Activated CD8-positive, alpha-beta memory T cell treated with anti-CD3 and anti-CD28 coated beads, Interleukin-2, amount 50 U/mL, for 24 hours (primary cell): ENCODE results near the gene IL26.
A peak's percentile ranks its signal among the peaks of the same experiment; 100 is the strongest.
"Not testable (repeated sequence)": the region's sequence is repeated elsewhere in the genome, so short reads cannot be mapped to it uniquely, and the experiment has no call there.

Source experiments
- DNase-seq: peaks from one replicate; pipeline ENCODE4 v3.0.0-alpha.2; 2020; ENCODE audit errors: extremely low read depth

The IL26 gene

GRCh38 chr12:68240079-68240478, 14.5 kb upstream of the IL26 start:
- no peak for DNase-seq

DNA sequence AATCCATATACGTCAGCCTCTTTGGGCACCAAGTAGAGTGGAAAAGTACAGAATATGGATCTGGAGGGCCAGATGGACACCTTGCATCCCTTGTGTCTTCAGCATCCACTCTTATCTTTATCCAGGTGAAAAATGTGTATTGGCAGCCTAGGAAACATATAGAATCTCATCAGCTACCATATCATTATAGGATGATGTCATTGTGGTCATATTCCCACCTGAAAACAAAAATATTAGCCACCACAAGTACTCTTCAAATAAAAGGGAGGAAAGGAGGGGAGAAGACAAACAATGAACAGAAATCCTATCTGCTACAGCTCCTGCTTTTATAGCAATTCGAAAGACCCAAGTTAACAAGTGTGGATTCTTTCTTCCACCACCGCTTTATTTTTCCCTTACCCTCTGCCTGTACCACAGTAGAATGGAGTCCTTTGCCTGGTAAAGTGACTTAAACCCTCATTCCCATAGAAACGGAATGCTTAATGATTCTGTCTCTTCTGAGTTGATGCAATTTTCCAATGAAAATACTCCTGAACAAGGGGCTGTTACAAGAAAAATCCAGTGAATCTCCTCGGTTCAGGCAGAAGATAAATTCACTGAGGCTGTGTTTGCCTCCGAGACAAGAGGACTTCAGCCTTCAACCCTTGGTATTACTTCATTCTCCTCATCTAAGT, 13.8 kb upstream of the IL26 start:
- no peak for DNase-seq

- no peak for DNase-seq
Observed at GRCh38 chr12:68237619-68238018, 12.0 kb upstream of the IL26 start.

- DNase-seq = no peak
Observed at GRCh38 chr12:68237078-68237477, 11.5 kb upstream of the IL26 start.

- no peak for DNase-seq
Observed at GRCh38 chr12:68236421-68237059, 10.9 kb upstream of the IL26 start.

GRCh38 chr12:68235576-68235975, 10.0 kb upstream of the IL26 start:
- no peak for DNase-seq

DNA sequence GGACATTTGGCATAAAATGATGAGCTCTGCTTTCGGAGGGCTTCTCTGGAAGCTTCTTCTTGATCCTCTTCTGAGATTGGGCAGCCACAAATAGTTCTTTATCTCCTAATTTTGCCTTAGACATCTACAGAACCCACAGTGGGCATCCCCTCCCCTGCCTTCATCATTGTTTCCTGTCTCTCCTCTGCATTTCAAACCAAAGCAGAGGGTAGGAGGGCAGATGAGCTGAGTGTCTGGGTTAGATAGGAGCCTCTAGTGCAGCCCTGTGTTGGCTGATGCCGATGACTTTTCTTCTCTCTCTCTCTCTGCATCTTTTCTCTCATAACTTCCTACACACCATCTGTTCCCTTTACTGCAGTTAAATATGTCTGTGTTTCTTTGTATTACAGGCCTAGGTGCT, 8.5 kb upstream of the IL26 start:
- DNase-seq = no peak

GRCh38 chr12:68233498-68233897, 7.9 kb upstream of the IL26 start:
- no peak for DNase-seq

GRCh38 chr12:68231691-68232090, 6.1 kb upstream of the IL26 start:
- no peak for DNase-seq

GRCh38 chr12:68231229-68231628, 5.6 kb upstream of the IL26 start:
- no peak for DNase-seq

- no peak for DNase-seq
Observed at GRCh38 chr12:68229956-68230355, 4.3 kb upstream of the IL26 start.

DNA sequence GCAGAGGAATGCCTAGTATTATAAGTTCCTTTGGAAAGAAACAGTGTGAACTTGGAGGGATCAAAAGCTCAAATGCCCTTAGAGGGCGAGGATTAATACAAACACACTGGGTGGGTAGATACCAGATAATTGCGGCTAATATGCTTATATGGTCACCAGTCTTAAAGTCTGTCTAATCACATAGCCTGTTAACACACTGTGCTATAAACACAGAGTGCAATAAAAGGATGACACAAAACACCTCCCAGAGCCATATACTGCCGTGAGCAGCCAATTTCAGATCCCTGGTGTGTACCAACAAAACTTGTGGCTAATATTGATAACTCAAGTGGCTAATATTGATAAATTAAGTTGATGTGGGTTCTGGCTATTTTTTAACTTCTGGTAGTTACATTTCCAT, 1.7 kb upstream of the IL26 start:
- DNase-seq = no peak

DNA sequence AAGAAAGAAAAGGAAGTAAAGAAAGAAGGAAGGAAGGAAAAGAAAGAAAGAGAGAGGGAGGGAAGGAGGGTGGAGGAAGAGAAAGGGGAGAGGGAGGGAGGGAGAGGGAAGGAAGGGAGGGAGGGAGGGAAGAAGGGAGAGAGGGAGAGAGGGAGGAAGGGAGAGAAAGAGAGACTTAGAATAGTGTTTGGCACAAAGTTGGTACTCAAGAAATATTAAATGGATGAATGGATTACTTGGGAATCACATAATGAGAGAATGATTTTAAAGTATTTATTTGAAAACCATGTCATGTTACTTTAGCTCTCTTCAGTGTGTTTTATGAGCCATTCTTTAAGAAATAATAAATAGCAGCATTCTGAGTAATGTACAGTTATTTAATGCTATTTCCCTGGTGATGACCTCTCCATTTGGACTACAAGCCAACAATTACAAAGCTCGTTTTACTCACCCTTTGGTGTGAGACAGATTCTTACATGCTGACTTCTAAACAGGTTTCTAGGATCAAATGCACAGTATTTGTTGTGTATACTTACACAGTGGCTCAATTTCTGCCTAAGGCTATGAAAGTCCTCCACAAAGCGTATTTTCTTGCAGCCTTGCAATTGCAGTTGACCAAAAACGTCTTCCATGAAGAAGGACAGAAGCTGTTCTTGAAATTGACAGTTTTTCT, 861 bp downstream of the IL26 start:
- no peak for DNase-seq

DNA sequence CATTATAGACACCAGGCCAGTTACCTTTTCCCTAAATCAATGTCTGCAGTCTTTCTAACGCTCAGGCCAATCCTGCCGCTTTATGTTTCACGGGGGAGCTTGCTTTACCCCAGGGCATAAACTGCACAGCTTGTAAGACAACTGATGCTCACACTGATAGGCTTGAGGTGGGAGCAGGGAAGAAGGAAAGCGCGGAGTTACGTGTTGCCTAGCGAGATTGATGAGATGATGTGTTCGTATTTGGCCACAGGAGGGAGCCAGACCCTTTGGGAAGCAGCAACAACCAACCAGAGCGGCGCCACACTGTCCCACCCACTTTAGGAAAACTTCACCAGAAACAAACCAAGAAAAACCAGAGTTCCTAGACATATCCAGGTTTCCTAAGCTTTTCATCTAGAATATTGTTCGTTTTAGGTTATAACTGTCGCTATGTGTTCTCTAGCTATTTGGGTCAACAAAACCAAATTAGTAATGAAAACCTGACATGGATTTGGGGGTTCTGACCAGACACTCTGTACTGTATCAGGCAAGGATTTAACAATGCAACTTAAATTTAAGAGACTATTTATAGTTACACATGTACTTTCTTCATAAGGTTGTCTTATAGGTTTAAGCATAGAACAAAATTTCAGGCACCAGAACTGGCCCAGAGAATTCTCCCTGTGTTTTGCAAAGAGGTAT, 2.4 kb downstream of the IL26 start:
- DNase-seq = peak; percentile 31

- no peak for DNase-seq
Observed at GRCh38 chr12:68222326-68222725, 3.3 kb downstream of the IL26 start.

DNA sequence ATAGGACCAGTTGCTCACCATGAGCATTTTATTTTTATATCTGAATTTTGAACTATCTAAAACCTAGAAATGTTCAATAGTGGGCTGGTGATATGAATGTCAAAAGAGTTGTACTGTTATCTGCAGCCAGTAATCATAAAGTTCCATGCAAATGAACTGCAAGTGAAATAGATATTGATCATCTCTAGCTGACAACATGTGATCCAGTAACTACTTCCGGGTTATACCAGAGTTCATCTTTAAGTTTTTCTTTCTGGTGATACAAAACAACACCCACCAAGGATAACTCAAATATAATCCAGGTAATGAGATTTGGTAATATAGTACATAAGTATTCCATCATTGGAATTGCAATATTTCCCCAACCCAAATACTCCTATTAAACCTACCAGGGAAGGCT, 4.1 kb downstream of the IL26 start:
- no peak for DNase-seq

DNA sequence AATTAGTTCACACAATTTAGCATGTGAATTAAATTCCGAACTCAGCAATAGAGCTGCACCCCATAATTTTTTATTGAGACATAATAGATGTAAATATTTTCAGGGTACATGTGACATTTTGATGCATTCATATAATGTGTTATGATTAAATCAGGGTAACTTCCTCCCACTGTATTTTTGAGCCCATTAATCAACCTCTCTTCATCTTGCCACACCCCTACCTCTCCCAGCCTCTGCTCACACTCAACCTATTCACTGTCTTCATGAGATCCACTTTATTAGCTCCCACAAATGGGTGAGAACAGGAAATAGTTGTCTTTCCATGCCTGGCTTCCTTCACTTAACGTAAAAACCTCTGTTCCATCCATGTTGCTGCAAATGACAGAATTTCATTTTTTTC, 14.7 kb downstream of the IL26 start:
- no peak for DNase-seq

- DNase-seq = not testable (repeated sequence)
Observed at GRCh38 chr12:68209048-68209728, 16.4 kb downstream of the IL26 start.

DNA sequence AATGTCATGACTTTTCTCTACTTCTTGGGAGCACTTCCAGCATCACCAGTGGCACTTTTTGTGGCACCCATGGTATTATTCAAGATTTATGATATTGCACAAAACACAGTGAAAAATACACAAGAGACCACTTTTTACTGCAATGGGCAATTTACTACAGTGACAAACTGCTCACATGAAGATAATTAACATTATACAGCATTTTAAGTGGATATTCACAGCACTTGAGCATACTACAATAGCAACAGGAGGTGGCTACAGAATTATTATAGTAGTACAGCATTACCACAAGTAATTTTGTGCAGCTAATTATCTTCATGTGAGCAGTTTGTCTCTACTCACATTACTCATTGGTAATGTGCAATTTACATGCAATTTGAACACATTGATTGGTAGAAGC, 18.3 kb downstream of the IL26 start:
- no peak for DNase-seq

GRCh38 chr12:68206446-68206845, 19.2 kb downstream of the IL26 start:
- no peak for DNase-seq

DNA sequence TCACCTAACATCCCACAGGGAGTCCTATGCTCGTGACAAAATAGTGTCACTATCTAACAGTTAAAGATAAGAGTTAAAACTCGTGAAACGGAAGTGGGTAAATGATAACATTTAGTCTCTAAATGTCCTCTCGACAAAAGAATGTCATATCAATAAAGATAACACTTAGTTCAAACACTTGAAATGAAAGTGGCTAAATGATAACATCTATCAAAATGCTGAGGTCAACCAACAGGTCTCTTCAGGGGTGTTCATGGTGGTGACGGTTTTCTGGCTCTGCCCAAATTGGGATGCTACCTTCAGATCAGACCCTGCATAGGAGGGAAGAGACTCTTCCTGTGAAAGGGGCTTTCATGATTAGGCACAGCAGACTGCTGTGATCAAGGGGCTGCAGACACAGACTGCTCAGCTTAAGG, 22.1 kb downstream of the IL26 start:
- DNase-seq = no peak

- DNase-seq = no peak
Observed at GRCh38 chr12:68200854-68201253, 24.8 kb downstream of the IL26 start.
